Adrenal gland (tissue), 12 donors: ENCODE data around the gene CNP. TPM values are rescaled to one million over a fixed set of nuclear protein-coding genes. Genes with fewer than 3 reads are reported as not detected.

ENCODE experiments used
- DNase-seq, 7 donors: peaks; one replicate each; pipeline ENCODE4 v3.0.0-alpha.2; 2019 to 2020
- H3K27ac ChIP-seq, 5 donors: fragments of 200-600 bp; sonication (generic) in 4 of 5; 1 replicate in 3 of 5; 2 replicates in 2 of 5; pipeline versions ENCODE4 v1.5.1 to v1.8.0; 2016 to 2020; ENCODE audit warnings: mild to moderate bottlenecking in 1 of 5
- H3K27me3 ChIP-seq: fragments of 200-600 bp; 2 replicates; pipeline ENCODE4 v1.8.0; 2021
- H3K36me3 ChIP-seq, 2 donors: fragments of 200-600 bp; replicated peaks in 1 of 2; 1 replicate in 1 of 2; 2 replicates in 1 of 2; pipeline versions ENCODE4 v1.5.1 to v1.8.0; 2018 to 2022
- H3K4me1 ChIP-seq, 2 donors: fragments of 200-600 bp; replicated peaks in 1 of 2; 1 replicate in 1 of 2; 2 replicates in 1 of 2; pipeline versions ENCODE4 v1.5.1 to v1.8.0; 2018 to 2021
- H3K4me3 ChIP-seq, 4 donors: fragments of 200-600 bp; sonication (generic) in 3 of 4; one replicate each; pipeline ENCODE4 v1.5.1; 2016 to 2018
- H3K9me3 ChIP-seq, 3 donors: fragments of 200-600 bp; sonication (generic) in 1 of 3; replicated peaks in 1 of 3; 1 replicate in 2 of 3; 2 replicates in 1 of 3; pipeline versions ENCODE4 v1.5.1 to v1.8.0; 2016 to 2021
- CTCF ChIP-seq, 6 experiments: fragments of 450-650 bp in 4 of 6; fragments of 200-600 bp in 2 of 6; sonication (generic) in 1 of 6; IDR thresholded peaks; 1 replicate in 5 of 6; 2 replicates in 1 of 6; pipeline versions ENCODE4 v1.5.1 to v1.8.0; 2016 to 2021; ENCODE audit warnings: antibody characterized with exemption in 6 of 6, mild to moderate bottlenecking in 2 of 6, moderate library complexity in 1 of 6
- POLR2A ChIP-seq, 2 donors: fragments of 450-650 bp; IDR thresholded peaks; one replicate each; pipeline ENCODE4 v1.6.1; 2017; ENCODE audit warnings: antibody characterized with exemption in 2 of 2, mild to moderate bottlenecking in 2 of 2, moderate library complexity in 1 of 2
- WGBS, 4 donors: extraction: QIAGEN DNeasy Blood & Tissue Kit in 2 of 4; methylation state at CpG; one replicate each; pipeline versions ENCODE4 v1.1.5 to v1.1.7; 2013 to 2017; 5-methylcytosine and 5-hydroxymethylcytosine counted together
- intact Hi-C, 2 donors: fragments of 100-400 bp; cut with DNase I; formaldehyde crosslinking; loops; one replicate each; pipeline versions ENCODE4 v1.14.1 to v1.15.0; 2022 to 2023
- polyA plus RNA-seq, 3 donors: library from polyadenylated mRNA; stranded (reverse); fragments of 200-250 nt in 2 of 3; fragments of 350-450 nt in 1 of 3; fragmentation: Illumina TruSeq in 1 of 3; extraction: RNeasy Lipid Tissue Mini Kit (QIAGEN cat#74804) in 1 of 3; gene quantifications; one replicate each; pipeline ENCODE4 v1.2.3, GENCODE V29; 2013 to 2014
- total RNA-seq, 9 donors: library from RNA; depleted of rRNA in 4 of 9; stranded (reverse); fragments of >200 nt in 4 of 9; fragments of 120-200 nt in 1 of 9; fragmentation: NEBNext Ultra II Directional in 1 of 9; extraction: Animal tissue kit (Norgen Biotek cat#: 25700) in 1 of 9; gene quantifications; one replicate each; pipeline versions ENCODE4 v1.1.0 to v1.2.4, GENCODE V29; 2013 to 2023
- donor health status: healthy with polysubstance abuse.
- donor health status: Bipolar disorder and iron deficiency.
- donor health status: DM: yes; HTN: yes; CAD: no.
- donor health status: DM: no; HTN: no; CAD: no.
- donor health status: DM: no; HTN: no; CAD: no.
- donor health status: DM: yes; HTN: yes; CAD: no.

Gene CNP
- total and polyA plus RNA-seq, 12 donors = 27.9 to 78.5 (median 66.9) TPM

- peaks cover 18 to 60% of the 10 kb centered on the region in 2 donors for H3K4me1 ChIP-seq
- H3K4me3 ChIP-seq = no peak overlapping the region
- 78 to 85% (median 81%) methylated on average over 4 to 5 of the region's 5 CpGs for WGBS, 4 donors
- peak overlapping the region in 1 of 5 donors; percentile 36 for H3K27ac ChIP-seq
- intact Hi-C loops = no loop called here
- no peak for DNase-seq
- no peaks in the 10 kb centered on the region for H3K27me3 ChIP-seq
- H3K36me3 ChIP-seq = peaks cover 0 to 70% of the 10 kb centered on the region in 2 donors
- no peaks in the 10 kb centered on the region for H3K9me3 ChIP-seq
- TF ChIP-seq CTCF (IDR thresholded peaks at IDR 0.05) (no peak), POLR2A (IDR thresholded peaks at IDR 0.05) (no peak)
Measured at GRCh38 chr17:41970901-41971331, 4.3 kb downstream of the CNP start.

GRCh38 chr17:41971721-41972523 is 5.3 kb downstream of the CNP start:
- no peaks in the 10 kb centered on the region for H3K9me3 ChIP-seq
- no peak overlapping the region for H3K4me3 ChIP-seq
- peaks cover 0 to 78% of the 10 kb centered on the region in 2 donors for H3K36me3 ChIP-seq
- 84 to 90% (median 86%) methylated on average over 14 to 18 of the region's 18 CpGs for WGBS, 4 donors
- intact Hi-C loops = no loop called here
- DNase-seq = no peak
- H3K4me1 ChIP-seq = peaks cover 17 to 66% of the 10 kb centered on the region in 2 donors
- peak overlapping the region in 1 of 5 donors; percentile 79 for H3K27ac ChIP-seq
- TF ChIP-seq CTCF (IDR thresholded peaks at IDR 0.05) = no peak
- H3K27me3 ChIP-seq = no peaks in the 10 kb centered on the region

- Histone ChIP-seq H3K36me3 (peaks cover 0 to 87% of the 10 kb centered on the region in 2 donors), H3K4me3 (no peak overlapping the region), H3K27ac (peak overlapping the region in 3 of 5 donors; percentile 26 to 79 (median 79)), H3K9me3 (no peaks in the 10 kb centered on the region), H3K27me3 (no peaks in the 10 kb centered on the region), H3K4me1 (peaks cover 12 to 62% of the 10 kb centered on the region in 2 donors)
- peak in 3 of 7 donors; percentile 32 to 85 (median 56) for DNase-seq
- intact Hi-C loops = no loop called here
- 63 to 79% (median 67%) methylated on average over 9 to 22 of the region's 22 CpGs for WGBS, 4 donors
- TF ChIP-seq POLR2A (IDR thresholded peaks at IDR 0.05) = no peak
- TF ChIP-seq CTCF (IDR thresholded peaks at IDR 0.05) = no peak
Measured at GRCh38 chr17:41972571-41973407, 6.2 kb downstream of the CNP start.

- Histone ChIP-seq H3K27me3 (no peaks in the 10 kb centered on the region), H3K4me3 (no peak overlapping the region), H3K27ac (peak overlapping the region in 4 of 5 donors; percentile 26 to 79 (median 58)), H3K9me3 (no peaks in the 10 kb centered on the region), H3K36me3 (peaks cover 0 to 90% of the 10 kb centered on the region in 2 donors), H3K4me1 (peaks cover 11 to 60% of the 10 kb centered on the region in 2 donors)
- peak in 6 of 7 donors; percentile 43 to 78 (median 64) for DNase-seq
- intact Hi-C loops = no loop called here
- no peak for TF ChIP-seq POLR2A (IDR thresholded peaks at IDR 0.05)
- no peak for TF ChIP-seq CTCF (IDR thresholded peaks at IDR 0.05)
- WGBS, 4 donors = 38 to 50% (median 40%) methylated on average over 10 to 19 of the region's 19 CpGs
Measured at GRCh38 chr17:41973408-41973811, 6.8 kb downstream of the CNP start.
